OCI-LY3 (cell line): ENCODE results near the gene ZNF689.

Experiments
- EZH2phosphoT487 ChIP-seq: fragments of 200-600 bp; shearing (Covaris generic); IDR thresholded peaks from 2 replicates; pipeline ENCODE4 v1.6.1; 2018; ENCODE audit warnings: antibody characterized with exemption, mixed run types, low read depth
- TF ChIP-seq, protein P1 (sequence below): fragments of 200-600, 300-600 bp; sonication (generic); IDR thresholded peaks from 2 replicates; pipeline ENCODE4 v1.5.1; 2014; ENCODE audit warnings: antibody characterized with exemption, low read length, low read depth

DNA sequence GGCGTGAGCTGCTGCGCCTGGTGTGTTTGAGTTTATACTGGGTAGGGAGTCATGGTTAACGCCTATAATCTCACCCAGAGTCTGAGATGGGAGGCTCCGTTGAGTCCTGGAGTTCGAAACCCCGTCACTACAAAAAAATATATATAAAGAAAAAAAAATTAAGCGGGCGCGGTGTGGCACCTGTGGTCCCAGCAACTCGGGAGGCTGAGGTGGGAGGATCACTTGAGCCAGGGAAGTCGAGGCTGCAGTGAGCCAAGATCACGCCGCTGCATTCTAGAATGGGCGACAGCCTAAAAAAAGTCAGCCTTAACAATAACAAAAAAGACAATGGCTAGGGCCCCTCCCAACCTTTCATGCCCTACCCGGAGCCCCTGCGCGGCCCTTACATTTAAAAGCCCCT, 23.3 kb upstream of the ZNF689 start:
- TF ChIP-seq, protein P1, sequence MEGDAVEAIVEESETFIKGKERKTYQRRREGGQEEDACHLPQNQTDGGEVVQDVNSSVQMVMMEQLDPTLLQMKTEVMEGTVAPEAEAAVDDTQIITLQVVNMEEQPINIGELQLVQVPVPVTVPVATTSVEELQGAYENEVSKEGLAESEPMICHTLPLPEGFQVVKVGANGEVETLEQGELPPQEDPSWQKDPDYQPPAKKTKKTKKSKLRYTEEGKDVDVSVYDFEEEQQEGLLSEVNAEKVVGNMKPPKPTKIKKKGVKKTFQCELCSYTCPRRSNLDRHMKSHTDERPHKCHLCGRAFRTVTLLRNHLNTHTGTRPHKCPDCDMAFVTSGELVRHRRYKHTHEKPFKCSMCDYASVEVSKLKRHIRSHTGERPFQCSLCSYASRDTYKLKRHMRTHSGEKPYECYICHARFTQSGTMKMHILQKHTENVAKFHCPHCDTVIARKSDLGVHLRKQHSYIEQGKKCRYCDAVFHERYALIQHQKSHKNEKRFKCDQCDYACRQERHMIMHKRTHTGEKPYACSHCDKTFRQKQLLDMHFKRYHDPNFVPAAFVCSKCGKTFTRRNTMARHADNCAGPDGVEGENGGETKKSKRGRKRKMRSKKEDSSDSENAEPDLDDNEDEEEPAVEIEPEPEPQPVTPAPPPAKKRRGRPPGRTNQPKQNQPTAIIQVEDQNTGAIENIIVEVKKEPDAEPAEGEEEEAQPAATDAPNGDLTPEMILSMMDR = no peak
- no peak for TF ChIP-seq EZH2phosphoT487
